GM12878 (cell line): ENCODE results near the gene RESP18. TPM values are rescaled to one million over a fixed set of nuclear protein-coding genes. Genes with fewer than 3 reads are reported as not detected.

Experiments used
- ATAC-seq: fragments of 200-7000 bp; cut with Tn5 transposase; 3 replicates; pipeline ENCODE4 v1.9.1; 2020; ENCODE audit warnings: mild to moderate bottlenecking, moderate library complexity
- BruUV-seq: library from RNA; stranded (reverse); fragments of 400-500 nt; replicated peaks from 2 replicates; lab custom pipeline; 2021; lab: Mats Ljungman, UMichigan
- CTCF ChIA-PET: fragments of 300-600 bp; sonication (Branson Sonifier 250); formaldehyde crosslinking; extraction: SDS; loops from one replicate; lab custom pipeline; 2021; ENCODE audit warnings: inconsistent platforms; lab: Yijun Ruan, JAX
- POLR2A ChIA-PET: fragments of 350-600 bp; formaldehyde crosslinking; extraction: SDS; loops from one replicate; lab custom pipeline; 2021; ENCODE audit warnings: inconsistent platforms; lab: Charles Lee
- RAD21 ChIA-PET: fragments of 300-600 bp; sonication (Branson Sonifier 250); formaldehyde crosslinking; loops from one replicate; lab custom pipeline; 2023; ENCODE audit warnings: antibody characterized with exemption; ENCODE audit not compliant: unreplicated experiment; lab: Charles Lee
- SMC1A ChIA-PET: fragments of 300-600 bp; sonication (Branson Sonifier 250); formaldehyde crosslinking; loops from one replicate; lab custom pipeline; 2023; ENCODE audit not compliant: unreplicated experiment, uncharacterized antibody; lab: Charles Lee
- DNase-seq: peaks from one replicate; pipeline ENCODE4 v3.0.0-alpha.2; 2011; ENCODE audit warnings: low read depth, low spot score
- FAIRE-seq: peaks from 3 replicates; lab custom pipeline; 2011; peaks lifted over from hg19 to GRCh38; lab: Jason Lieb, UNC
- H2AFZ ChIP-seq: 2 replicates; pipeline ENCODE4 v1.6.0; 2011; ENCODE audit warnings: low read depth, low read length, control low read depth; ENCODE audit not compliant: control insufficient read depth
- H3K27ac ChIP-seq: 2 replicates; pipeline ENCODE4 v1.5.1; 2011; ENCODE audit warnings: control low read depth; ENCODE audit not compliant: control insufficient read depth, insufficient read depth
- H3K27me3 ChIP-seq, 2 experiments: replicated peaks in 1 of 2; 2 replicates each; pipeline versions ENCODE4 v1.6.0 to v1.6.1; 2011; ENCODE audit warnings: low read length in 1 of 2; ENCODE audit not compliant: control insufficient read depth in 2 of 2, insufficient read depth in 2 of 2
- H3K36me3 ChIP-seq, 2 experiments: 2 replicates each; pipeline ENCODE4 v1.5.1; 2011; ENCODE audit warnings: low read length in 1 of 2; ENCODE audit not compliant: control insufficient read depth in 2 of 2, insufficient read depth in 2 of 2
- H3K4me1 ChIP-seq: 2 replicates; pipeline ENCODE4 v1.6.1; 2011; ENCODE audit warnings: mild to moderate bottlenecking, low read length, moderate library complexity, mixed read lengths; ENCODE audit not compliant: control insufficient read depth, insufficient read depth
- H3K4me2 ChIP-seq: 2 replicates; pipeline ENCODE4 v1.6.0; 2011; ENCODE audit warnings: control low read depth; ENCODE audit not compliant: control insufficient read depth, insufficient read depth
- H3K4me3 ChIP-seq: fragments of 200-600 bp; sonication (generic); 2 replicates; pipeline ENCODE4 v1.5.1; 2016
- H3K79me2 ChIP-seq: 2 replicates; pipeline ENCODE4 v1.6.0; 2011; ENCODE audit warnings: low read length; ENCODE audit not compliant: control insufficient read depth, insufficient read depth
- H3K9ac ChIP-seq: 2 replicates; pipeline ENCODE4 v1.8.0; 2011; ENCODE audit warnings: low read length, control low read depth, mixed read lengths; ENCODE audit not compliant: control insufficient read depth, insufficient read depth
- H3K9me3 ChIP-seq: replicated peaks from 3 replicates; pipeline ENCODE4 v1.5.1; 2011; ENCODE audit warnings: mild to moderate bottlenecking, low read length; ENCODE audit not compliant: control insufficient read depth, insufficient read depth
- H4K20me1 ChIP-seq: 2 replicates; pipeline ENCODE4 v1.6.0; 2011; ENCODE audit not compliant: control insufficient read depth, insufficient read depth
- BCL11A ChIP-seq: IDR thresholded peaks from 2 replicates; pipeline ENCODE4 v1.6.1; 2011; ENCODE audit warnings: low read depth, low read length
- BRCA1 ChIP-seq: IDR thresholded peaks from 2 replicates; pipeline ENCODE4 v1.6.1; 2011; ENCODE audit warnings: low read depth, low read length, improper control_type of control experiment
- CUX1 ChIP-seq: IDR thresholded peaks from 2 replicates; pipeline ENCODE4 v1.6.1; 2012; ENCODE audit warnings: improper control_type of control experiment, low read depth, low read length; ENCODE audit not compliant: insufficient replicate concordance
- DPF2 ChIP-seq: fragments of 450-650 bp; IDR thresholded peaks from 2 replicates; pipeline ENCODE4 v1.6.1; 2017; ENCODE audit warnings: mild to moderate bottlenecking
- E4F1 ChIP-seq: fragments of 450-650 bp; IDR thresholded peaks from 2 replicates; pipeline ENCODE4 v1.6.1; 2018; ENCODE audit warnings: borderline replicate concordance, mild to moderate bottlenecking; ENCODE audit not compliant: partially characterized antibody
- GABPA ChIP-seq: IDR thresholded peaks from 2 replicates; pipeline ENCODE4 v1.6.1; 2014; ENCODE audit warnings: antibody characterized with exemption, low read depth, mild to moderate bottlenecking, inconsistent platforms
- HCFC1 ChIP-seq: fragments of 150-350 bp; IDR thresholded peaks from 2 replicates; pipeline ENCODE4 v1.6.1; 2014; ENCODE audit warnings: low read length
- POLR2AphosphoS2 ChIP-seq: IDR thresholded peaks from 2 replicates; pipeline ENCODE4 v1.6.1; 2011; ENCODE audit warnings: low read depth, mild to moderate bottlenecking, low read length, improper control_type of control experiment, moderate library complexity
- RAD51 ChIP-seq: fragments of 450-650 bp; IDR thresholded peaks from 2 replicates; pipeline ENCODE4 v1.6.1; 2016; ENCODE audit warnings: moderate library complexity, mild to moderate bottlenecking, inconsistent platforms
- SIN3A ChIP-seq: IDR thresholded peaks from 2 replicates; pipeline ENCODE4 v1.6.1; 2012; ENCODE audit warnings: low read depth, low read length, improper control_type of control experiment
- SMAD1 ChIP-seq: fragments of 450-650 bp; IDR thresholded peaks from 2 replicates; pipeline ENCODE4 v1.6.1; 2018; ENCODE audit warnings: mild to moderate bottlenecking, low read depth; ENCODE audit not compliant: partially characterized antibody
- SMAD5 ChIP-seq: IDR thresholded peaks from 2 replicates; pipeline ENCODE4 v1.6.1; 2016; ENCODE audit warnings: antibody characterized with exemption, low read depth
- ZBTB11 ChIP-seq: fragments of 450-650 bp; formaldehyde crosslinking; IDR thresholded peaks from 2 replicates; pipeline ENCODE4 v1.5.0; 2022; ENCODE audit warnings: mild to moderate bottlenecking, missing genetic modification characterization
- WGBS: methylation state at CpG from one replicate; pipeline ENCODE4 v1.1.6; 2016; ENCODE audit warnings: low lambda C conversion rate; ENCODE audit not compliant: insufficient replicate concordance, insufficient coverage; ENCODE audit errors: missing lambda C conversion rate; 5-methylcytosine and 5-hydroxymethylcytosine counted together
- in situ Hi-C: fragments of 300-500 bp; cut with MboI; formaldehyde crosslinking; loops from 9 replicates; pipeline ENCODE4 v1.14.3; 2018; ENCODE audit warnings: mixed read lengths
- intact Hi-C: fragments of 100-400 bp; cut with micrococcal nuclease; formaldehyde crosslinking; loops from one replicate; pipeline ENCODE4 v1.14.2; 2022; ENCODE audit not compliant: unreplicated experiment
- polyA plus RNA-seq, 11 experiments: library from polyadenylated mRNA; depleted of rRNA in 4 of 11; unstranded in 6 of 11; stranded (reverse) in 5 of 11; fragments of >200 nt; fragmentation: Nextera tagmentation in 4 of 11; fragmentation: Illumina TruSeq in 1 of 11; extraction: Ambion mirVana in 4 of 11; extraction: Trizol in 1 of 11; gene quantifications; 1 replicate in 1 of 11; 2 replicates in 10 of 11; pipeline versions ENCODE4 v1.2.1 to v1.2.3, GENCODE V29; 2011 to 2016; ENCODE audit warnings: inconsistent platforms in 2 of 11, missing spikeins in 2 of 11, low read depth in 1 of 11
- total RNA-seq, 4 experiments: library from RNA; depleted of rRNA in 3 of 4; stranded (reverse); fragments of >200 nt in 3 of 4; fragmentation: Illumina TruSeq in 1 of 4; extraction: Trizol in 1 of 4; gene quantifications; 2 replicates each; pipeline versions ENCODE4 v1.2.1 to v1.2.3, GENCODE V29; 2013 to 2021

The RESP18 gene
- total and polyA plus RNA-seq, 10 of the 15 experiments (the other 5 are each of a cell fraction or from before 2014, with no cell fraction given): not detected

GRCh38 chr2:219344751-219345430 lies 12.3 kb upstream of the RESP18 start:
- H3K4me2 ChIP-seq: peak overlapping the region; percentile 15
- no peaks in the 10 kb centered on the region for H3K27me3 ChIP-seq
- H3K79me2 ChIP-seq: no peaks in the 10 kb centered on the region
- RAD21 ChIA-PET: interaction anchor here (0.7 kb wide), 1 partner anchor 28 kb away, joined by 3 read pairs; no protein-coding TSS in a partner anchor
- H3K9me3 ChIP-seq: no peaks in the 10 kb centered on the region
- in situ Hi-C loops: no loop called here
- CTCF ChIA-PET: interaction anchor here (1.2 to 2.5 kb wide), 3 partner anchors 9 to 50 kb away, joined by 3 to 8 read pairs (median 5); no protein-coding TSS in a partner anchor
- intact Hi-C loops: no loop called here
- H3K27ac ChIP-seq: no peak overlapping the region
- DNase-seq: no peak
- no peaks in the 10 kb centered on the region for H4K20me1 ChIP-seq
- 33% methylated on average over 6 of the region's 6 CpGs for WGBS
- ATAC-seq: no peak
- no peaks in the 10 kb centered on the region; the same call in 1 of the 2 replicates for H3K4me1 ChIP-seq
- no peak overlapping the region for H3K4me3 ChIP-seq
- no TSS peak for BruUV-seq
- POLR2A ChIA-PET: no interaction called here
- no peaks in the 10 kb centered on the region for H3K36me3 ChIP-seq
- SMC1A ChIA-PET: interaction anchor here (0.6 to 0.7 kb wide), 2 partner anchors 9 kb away, joined by 3 read pairs; no protein-coding TSS in a partner anchor
- H2AFZ ChIP-seq: no peak overlapping the region
- peak; percentile 86 for FAIRE-seq
- no peak overlapping the region for H3K9ac ChIP-seq
- TF ChIP-seq DPF2 (no peak), RAD51 (no peak), SIN3A (no peak), SMAD5 (no peak), HCFC1 (no peak), GABPA (no peak), CUX1 (no peak), BRCA1 (no peak), POLR2AphosphoS2 (no peak), E4F1 (no peak), SMAD1 (no peak), BCL11A (no peak), ZBTB11 (CRISPR knock-in tag) (no peak)
